Activated naive CD8-positive, alpha-beta T cell treated with anti-CD3 and anti-CD28 coated beads, Interleukin-2, amount 10 ng/mL, durations not matched to agents 7 days and 5 days (primary cell): ENCODE measurements around the gene TBX21. TPM values are rescaled to one million over a fixed set of nuclear protein-coding genes. Genes with fewer than 3 reads are reported as not detected.
A peak's percentile ranks its signal among the peaks of the same experiment; 100 is the strongest.

ENCODE experiments used
- ATAC-seq: fragments of 150-1000 bp; cut with Tn5 transposase; one replicate; pipeline ENCODE4 v1.10.0; 2021; ENCODE audit warnings: low read depth, moderate library complexity
- POLR2A ChIA-PET: fragments of 350-600 bp; sonication (Branson Sonifier 250); formaldehyde crosslinking; loops from one replicate; lab custom pipeline; 2021; ENCODE audit warnings: antibody characterized with exemption; lab: Charles Lee
- DNase-seq: peaks from one replicate; pipeline ENCODE4 v3.0.0; 2021
- H3K27ac Mint-ChIP-seq: one replicate; pipeline ENCODE4 v1.8.0; 2022; ENCODE audit warnings: mild to moderate bottlenecking, mixed read lengths
- H3K27me3 Mint-ChIP-seq: one replicate; pipeline ENCODE4 v1.8.0; 2022; ENCODE audit warnings: mild to moderate bottlenecking, moderate library complexity, mixed read lengths
- H3K36me3 Mint-ChIP-seq: one replicate; pipeline ENCODE4 v1.8.0; 2021; ENCODE audit warnings: mild to moderate bottlenecking, mixed read lengths
- H3K4me1 Mint-ChIP-seq: one replicate; pipeline ENCODE4 v1.8.0; 2021; ENCODE audit warnings: mixed read lengths
- H3K4me3 Mint-ChIP-seq: one replicate; pipeline ENCODE4 v1.8.0; 2022; ENCODE audit warnings: mild to moderate bottlenecking, moderate library complexity, mixed read lengths
- H3K9me3 Mint-ChIP-seq: one replicate; pipeline ENCODE4 v1.8.0; 2021; ENCODE audit warnings: mixed read lengths
- total RNA-seq, 2 experiments: library from RNA; stranded (reverse); gene quantifications; one replicate each; pipeline ENCODE4 v1.2.3, GENCODE V29; 2021

Gene TBX21
- total RNA-seq, 2 experiments from 2014 or later, result 20.7 to 22.8 TPM

DNA sequence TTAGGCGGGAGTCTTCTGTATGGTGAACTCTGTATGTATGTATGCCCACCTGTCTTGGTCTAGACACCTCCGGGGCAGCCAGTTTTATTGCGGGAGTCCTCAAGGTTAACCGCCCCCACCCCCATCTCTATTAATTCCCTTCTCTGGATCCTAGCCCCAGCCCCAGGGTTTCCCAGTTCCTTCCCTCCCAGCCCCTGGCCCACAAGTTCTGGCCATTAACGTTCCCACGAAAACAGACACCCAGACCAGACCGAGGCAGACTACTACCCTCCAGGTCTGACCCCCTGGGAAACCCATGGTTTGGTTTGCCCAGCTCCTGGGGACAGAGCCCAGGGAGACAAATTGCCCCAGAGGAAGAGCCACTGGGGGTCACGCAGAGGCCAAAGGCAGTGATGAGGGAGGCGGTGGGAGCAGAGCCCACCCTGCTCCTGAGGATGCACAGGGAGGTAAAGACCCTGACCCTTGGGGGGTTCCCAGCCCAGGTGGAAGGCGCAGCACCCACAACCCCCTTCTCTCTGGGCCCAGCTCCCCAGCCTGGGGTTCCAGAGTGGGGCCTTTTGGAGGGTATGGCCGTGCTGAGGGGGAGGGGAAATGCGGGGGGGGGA lies 30.5 kb upstream of the TBX21 start:
- peak overlapping the region; percentile 81 for H3K27ac Mint-ChIP-seq
- H3K4me1 Mint-ChIP-seq, result peaks cover 68% of the 10 kb centered on the region
- peak overlapping the region; percentile 38 for H3K4me3 Mint-ChIP-seq
- peak; percentile 36 for DNase-seq
- POLR2A ChIA-PET, result interaction anchor here (1.0 to 2.8 kb wide), 4 partner anchors 16 to 33 kb away, joined by 3 to 30 read pairs (median 16); partner anchors contain the start of gene TBX21
- no peaks in the 10 kb centered on the region for H3K9me3 Mint-ChIP-seq
- no peaks in the 10 kb centered on the region for H3K27me3 Mint-ChIP-seq
- H3K36me3 Mint-ChIP-seq, result no peaks in the 10 kb centered on the region
- ATAC-seq, result no peak

DNA sequence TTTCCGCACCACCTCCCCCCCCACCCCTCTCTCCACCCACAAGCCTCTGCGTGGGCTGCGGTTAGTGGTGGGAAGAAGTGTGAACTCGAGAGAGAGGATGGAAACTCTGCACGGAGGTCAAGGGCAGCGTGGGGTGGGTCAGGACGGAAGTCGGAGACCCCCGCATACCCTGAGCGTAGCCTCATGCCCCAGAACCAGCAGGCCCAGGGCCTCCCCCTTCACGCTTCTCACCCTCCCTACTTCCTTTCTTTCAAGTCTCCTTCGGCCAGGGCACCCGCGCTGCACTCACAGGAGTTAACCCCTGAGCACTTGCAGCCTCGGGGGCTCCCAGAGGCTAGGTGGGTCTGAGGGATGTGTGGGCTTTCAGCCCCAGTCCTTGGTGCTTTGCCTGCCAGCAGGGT lies 29.8 kb upstream of the TBX21 start:
- peaks cover 70% of the 10 kb centered on the region for H3K4me1 Mint-ChIP-seq
- H3K4me3 Mint-ChIP-seq, result peak overlapping the region; percentile 72
- DNase-seq, result peak; percentile 74
- peak overlapping the region; percentile 82 for H3K27ac Mint-ChIP-seq
- ATAC-seq, result peak; percentile 33
- H3K27me3 Mint-ChIP-seq, result no peaks in the 10 kb centered on the region
- H3K9me3 Mint-ChIP-seq, result no peaks in the 10 kb centered on the region
- POLR2A ChIA-PET, result interaction anchor here (1.0 to 2.8 kb wide), 3 partner anchors 18 to 32 kb away, joined by 3 to 8 read pairs (median 4); no protein-coding TSS in a partner anchor
- H3K36me3 Mint-ChIP-seq, result no peaks in the 10 kb centered on the region

DNA sequence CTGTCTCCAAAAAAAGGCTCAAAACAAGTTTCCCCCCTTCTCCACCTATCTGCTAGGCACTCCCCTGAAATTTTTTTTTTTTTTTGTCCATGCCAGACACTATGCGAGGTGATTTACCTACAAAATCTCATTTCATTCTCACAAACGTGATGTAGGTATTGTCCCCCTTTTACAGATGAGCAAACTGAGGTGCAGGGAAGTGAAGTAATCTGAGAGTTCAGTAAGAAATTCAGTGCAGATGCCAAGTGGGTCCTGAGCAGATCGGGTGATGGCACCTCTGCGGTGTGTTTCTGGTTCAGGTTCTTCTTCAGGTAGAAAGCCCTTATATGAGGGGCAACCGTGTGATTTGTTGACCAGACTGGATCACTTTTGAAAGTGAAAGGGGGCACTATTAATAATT lies 29.4 kb upstream of the TBX21 start:
- no peak for DNase-seq
- Mint-ChIP-seq H3K27me3 (no peaks in the 10 kb centered on the region), H3K27ac (peak overlapping the region; percentile 82), H3K9me3 (no peaks in the 10 kb centered on the region), H3K36me3 (no peaks in the 10 kb centered on the region), H3K4me3 (peak overlapping the region; percentile 72), H3K4me1 (peaks cover 70% of the 10 kb centered on the region)
- no peak for ATAC-seq
- POLR2A ChIA-PET, result interaction anchor here (1.1 to 2.8 kb wide), 4 partner anchors 15 to 29 kb away, joined by 3 to 19 read pairs (median 4); partner anchors contain the start of gene TBX21

DNA sequence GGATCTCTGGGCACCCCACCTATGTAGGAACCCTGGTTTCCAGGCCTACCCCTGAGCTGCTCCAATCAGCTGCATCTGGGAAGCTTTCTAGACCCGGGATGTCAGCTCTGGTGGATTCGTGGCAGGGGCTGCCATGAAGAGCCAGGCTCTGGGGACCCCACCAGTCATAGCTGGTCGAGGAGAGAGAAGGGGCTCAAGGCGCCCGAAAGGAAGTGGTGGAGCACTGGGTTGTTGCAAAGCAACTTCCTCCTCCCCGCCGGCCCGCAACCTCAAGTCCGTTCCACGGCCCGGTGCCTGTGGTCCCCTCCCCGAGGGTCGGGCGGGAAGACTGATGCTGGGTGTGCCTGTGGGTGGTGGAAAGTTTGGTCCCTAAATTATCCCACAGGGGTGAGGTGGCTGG lies 28.9 kb upstream of the TBX21 start:
- peaks cover 67% of the 10 kb centered on the region for H3K4me1 Mint-ChIP-seq
- ATAC-seq (no peak), DNase-seq (peak; percentile 63)
- H3K27ac Mint-ChIP-seq, result peak overlapping the region; percentile 82
- no peaks in the 10 kb centered on the region for H3K27me3 Mint-ChIP-seq
- no peaks in the 10 kb centered on the region for H3K36me3 Mint-ChIP-seq
- no peaks in the 10 kb centered on the region for H3K9me3 Mint-ChIP-seq
- peak overlapping the region; percentile 72 for H3K4me3 Mint-ChIP-seq
- POLR2A ChIA-PET, result interaction anchor here (0.6 to 2.8 kb wide), 6 partner anchors 10 to 48 kb away, joined by 3 to 19 read pairs (median 4); partner anchors contain the start of gene TBX21

DNA sequence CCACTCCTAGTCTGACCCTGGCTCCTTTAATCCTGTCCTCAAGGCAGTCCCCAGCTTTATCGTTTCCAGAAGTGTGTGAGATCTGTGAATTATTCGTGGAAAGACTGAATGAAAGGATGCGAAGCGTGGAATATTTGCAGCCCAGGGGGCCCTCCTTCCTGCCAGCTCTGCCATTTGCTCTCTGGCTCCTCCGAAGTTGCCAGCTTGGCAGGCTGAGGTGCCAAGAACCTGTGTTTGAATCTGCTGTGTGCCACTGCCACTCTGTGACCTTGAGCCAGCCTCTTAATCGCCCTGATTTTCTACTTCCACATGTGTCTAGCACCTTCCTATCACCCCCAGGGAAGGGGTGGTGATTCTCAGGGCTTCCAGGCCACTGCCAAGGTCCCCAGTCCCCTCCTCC lies 28.3 kb upstream of the TBX21 start:
- ATAC-seq (no peak), DNase-seq (peak; percentile 35)
- H3K4me3 Mint-ChIP-seq, result peak overlapping the region; percentile 64
- no peaks in the 10 kb centered on the region for H3K27me3 Mint-ChIP-seq
- H3K36me3 Mint-ChIP-seq, result no peaks in the 10 kb centered on the region
- no peaks in the 10 kb centered on the region for H3K9me3 Mint-ChIP-seq
- peaks cover 64% of the 10 kb centered on the region for H3K4me1 Mint-ChIP-seq
- peak overlapping the region; percentile 82 for H3K27ac Mint-ChIP-seq
- POLR2A ChIA-PET, result interaction anchor here (0.6 to 2.8 kb wide), 5 partner anchors 10 to 47 kb away, joined by 3 to 19 read pairs (median 3); partner anchors contain the start of gene TBX21

DNA sequence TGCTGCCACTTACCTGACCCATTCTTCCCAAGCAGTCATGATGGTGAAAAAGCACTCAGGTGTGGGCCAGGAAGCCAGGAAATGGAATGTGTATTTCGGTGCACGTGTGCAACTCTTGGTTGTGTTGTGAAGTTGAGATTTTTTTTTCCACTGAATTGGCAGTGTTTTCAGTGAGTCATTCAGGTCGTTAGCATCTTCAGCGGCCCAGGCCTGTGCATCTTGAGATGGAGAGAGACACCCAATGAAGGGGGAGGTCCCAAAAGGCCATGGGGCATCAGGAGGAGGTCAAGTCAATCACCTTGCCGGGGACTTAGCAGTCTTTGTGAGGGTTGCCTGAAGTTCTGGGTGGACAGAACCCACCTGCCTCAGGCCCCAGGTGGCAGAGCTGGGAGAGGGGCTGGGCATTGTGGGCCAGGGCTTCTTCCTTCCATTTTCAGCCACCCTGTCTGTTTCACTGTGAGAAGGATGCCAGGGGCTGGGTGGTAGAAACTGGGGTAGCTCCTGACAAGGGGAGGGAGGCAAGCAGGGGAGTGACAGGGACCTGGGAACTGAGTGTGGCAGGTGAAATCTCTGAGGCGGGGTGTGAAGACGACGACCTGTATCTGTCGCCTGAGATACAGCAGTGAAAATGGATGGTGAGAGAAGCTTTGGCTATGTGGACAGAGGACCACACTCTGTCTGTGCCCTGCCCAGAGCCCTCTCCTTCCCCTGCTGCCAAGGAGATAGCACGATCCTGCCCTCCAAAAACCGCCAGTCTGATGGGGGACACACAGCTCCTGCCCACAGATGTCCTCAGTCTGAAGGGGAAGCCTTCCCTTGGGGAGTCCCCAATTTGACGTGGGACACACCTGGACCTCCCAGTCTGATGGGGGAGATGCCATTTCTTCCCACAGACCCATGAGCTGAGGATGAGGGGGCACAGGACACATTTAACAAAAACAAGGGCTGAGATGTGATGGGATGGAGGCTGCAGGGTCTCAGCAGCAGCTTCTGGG lies 27.2 kb upstream of the TBX21 start:
- peak overlapping the region; percentile 82 for H3K27ac Mint-ChIP-seq
- H3K36me3 Mint-ChIP-seq, result no peaks in the 10 kb centered on the region
- no peaks in the 10 kb centered on the region for H3K9me3 Mint-ChIP-seq
- peak overlapping the region; percentile 64 for H3K4me3 Mint-ChIP-seq
- peaks cover 61% of the 10 kb centered on the region for H3K4me1 Mint-ChIP-seq
- POLR2A ChIA-PET, result interaction anchor here (0.6 to 3.4 kb wide), 9 partner anchors 11 to 1495 kb away, joined by 3 to 27 read pairs (median 8); partner anchors contain the start of genes KPNB1 and TBX21
- H3K27me3 Mint-ChIP-seq, result no peaks in the 10 kb centered on the region
- peak; percentile 11 for ATAC-seq
- DNase-seq, result no peak

DNA sequence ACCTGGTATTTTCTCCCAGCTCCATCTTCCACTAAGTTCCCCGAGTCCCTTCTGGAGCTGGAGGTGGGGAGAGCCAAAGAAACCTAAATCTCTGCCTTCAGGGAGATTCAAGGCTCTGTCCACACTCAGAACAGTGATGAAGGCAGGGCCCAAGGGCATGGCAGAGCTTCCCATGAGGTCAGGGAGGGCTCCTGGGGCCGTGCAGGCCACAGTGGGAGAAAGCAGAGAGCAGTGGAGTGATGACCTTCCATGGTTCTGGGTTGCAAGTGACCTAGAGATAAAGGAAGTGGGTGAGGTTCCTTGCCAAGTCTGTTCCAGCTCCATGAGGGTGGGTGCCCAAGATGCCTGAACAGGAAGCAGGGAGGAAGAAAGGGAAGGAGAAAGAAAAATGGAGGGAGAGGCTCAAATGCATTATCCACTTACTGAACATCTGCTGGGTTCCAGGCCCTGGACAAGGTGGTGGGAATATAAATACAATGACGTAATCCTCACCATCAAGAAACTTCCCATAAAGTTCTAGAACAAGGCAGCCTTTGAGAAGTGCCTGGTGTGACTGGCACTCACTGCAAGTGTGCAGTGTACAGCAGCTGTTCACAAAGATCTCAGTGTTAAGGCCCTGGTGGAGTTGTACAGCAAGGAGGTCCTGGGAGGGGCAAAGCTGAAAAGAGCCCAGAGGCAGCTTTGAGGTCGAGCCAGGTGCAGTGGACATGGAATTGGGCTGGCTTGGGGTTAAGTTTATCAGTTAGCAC lies 25.8 kb upstream of the TBX21 start:
- H3K9me3 Mint-ChIP-seq, result no peaks in the 10 kb centered on the region

DNA sequence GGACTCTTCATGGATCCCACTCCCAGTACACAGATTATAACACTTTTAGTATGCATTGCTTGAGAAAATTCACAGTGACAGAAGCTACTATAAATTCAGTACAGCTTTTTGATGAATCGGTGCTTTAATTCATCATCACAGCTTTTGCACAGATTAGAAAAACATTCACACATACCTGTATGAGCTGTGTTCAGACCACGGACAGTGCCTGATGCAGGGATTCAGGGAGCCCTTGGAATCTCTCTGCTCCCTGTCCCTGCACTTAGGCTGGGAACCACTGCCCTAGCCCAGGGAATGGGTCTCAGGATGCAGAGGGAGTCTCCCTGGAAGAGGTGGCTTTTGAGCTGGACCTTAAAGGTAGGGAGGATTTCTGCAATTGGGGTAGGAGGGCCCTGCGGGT lies 25.2 kb upstream of the TBX21 start:
- POLR2A ChIA-PET, result interaction anchor here (1.1 to 3.4 kb wide), 7 partner anchors 9 to 82 kb away, joined by 3 to 27 read pairs (median 9); partner anchors contain the start of gene TBX21
- ATAC-seq (no peak), DNase-seq (no peak)
- Mint-ChIP-seq H3K9me3 (no peaks in the 10 kb centered on the region), H3K4me1 (peaks cover 54% of the 10 kb centered on the region), H3K27ac (no peak overlapping the region), H3K27me3 (no peaks in the 10 kb centered on the region), H3K36me3 (no peaks in the 10 kb centered on the region), H3K4me3 (no peak overlapping the region)

More for the DNA sequence above, 25.8 kb upstream of the TBX21 start:
- ATAC-seq, result no peak
- H3K27me3 Mint-ChIP-seq, result no peaks in the 10 kb centered on the region
- H3K36me3 Mint-ChIP-seq, result no peaks in the 10 kb centered on the region
- peak overlapping the region; percentile 64 for H3K4me3 Mint-ChIP-seq
- POLR2A ChIA-PET, result interaction anchor here (1.1 to 3.4 kb wide), 9 partner anchors 9 to 83 kb away, joined by 3 to 27 read pairs (median 8); partner anchors contain the start of gene TBX21
- H3K27ac Mint-ChIP-seq, result peak overlapping the region; percentile 82
- H3K4me1 Mint-ChIP-seq, result peaks cover 56% of the 10 kb centered on the region
- DNase-seq, result no peak

DNA sequence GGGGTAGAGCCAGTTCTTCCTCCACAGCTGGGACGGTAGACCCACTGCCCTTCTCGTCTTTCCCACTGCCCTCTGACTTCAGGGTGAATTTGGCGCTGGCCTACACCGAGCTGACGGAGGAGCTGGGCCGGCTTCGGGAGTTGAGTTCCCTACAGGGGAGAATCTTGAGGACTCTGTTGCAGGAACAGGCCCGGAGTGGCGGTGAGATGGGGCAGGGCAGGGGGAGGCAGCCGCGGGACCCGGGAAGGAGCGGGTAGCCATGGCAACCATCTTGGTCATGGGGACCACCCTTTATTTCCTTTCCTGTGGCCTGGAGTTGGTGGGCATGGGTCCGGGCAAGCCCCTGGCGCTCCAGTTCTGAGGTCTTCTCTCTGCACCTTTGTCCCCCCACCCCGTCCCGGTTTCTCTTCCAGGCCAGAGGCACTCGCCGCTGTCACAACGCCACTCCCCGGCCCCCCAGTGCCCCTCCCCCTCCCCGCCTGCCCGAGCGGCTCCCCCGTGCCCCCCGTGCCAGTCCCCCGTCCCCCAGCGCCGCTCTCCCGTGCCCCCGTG lies 24.6 kb upstream of the TBX21 start:
- Mint-ChIP-seq H3K36me3 (no peaks in the 10 kb centered on the region), H3K27me3 (no peaks in the 10 kb centered on the region), H3K9me3 (no peaks in the 10 kb centered on the region), H3K4me1 (peaks cover 52% of the 10 kb centered on the region), H3K4me3 (no peak overlapping the region), H3K27ac (no peak overlapping the region)
- ATAC-seq (no peak), DNase-seq (no peak)
- POLR2A ChIA-PET, result interaction anchor here (1.1 to 3.4 kb wide), 6 partner anchors 10 to 82 kb away, joined by 3 to 27 read pairs (median 8); partner anchors contain the start of gene TBX21

DNA sequence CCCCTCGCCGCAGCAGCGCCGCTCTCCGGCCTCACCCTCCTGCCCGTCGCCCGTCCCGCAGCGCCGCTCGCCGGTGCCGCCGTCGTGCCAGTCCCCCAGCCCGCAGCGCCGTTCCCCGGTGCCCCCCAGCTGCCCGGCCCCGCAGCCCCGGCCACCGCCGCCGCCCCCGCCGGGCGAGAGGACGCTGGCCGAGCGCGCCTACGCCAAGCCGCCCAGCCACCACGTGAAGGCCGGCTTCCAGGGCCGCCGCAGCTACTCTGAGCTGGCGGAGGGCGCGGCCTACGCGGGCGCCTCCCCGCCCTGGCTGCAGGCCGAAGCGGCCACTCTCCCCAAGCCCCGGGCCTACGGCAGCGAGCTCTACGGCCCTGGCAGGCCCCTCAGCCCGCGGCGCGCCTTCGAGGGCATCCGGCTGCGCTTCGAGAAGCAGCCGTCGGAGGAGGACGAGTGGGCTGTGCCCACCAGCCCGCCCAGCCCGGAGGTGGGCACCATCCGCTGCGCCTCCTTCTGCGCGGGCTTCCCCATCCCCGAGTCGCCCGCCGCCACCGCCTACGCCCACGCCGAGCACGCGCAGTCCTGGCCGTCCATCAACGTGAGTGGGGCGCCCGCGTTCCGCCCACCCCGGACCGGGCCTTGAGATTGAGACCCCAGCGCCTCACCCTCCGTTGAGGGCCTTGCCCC lies 24.0 kb upstream of the TBX21 start:
- Mint-ChIP-seq H3K4me3 (no peak overlapping the region), H3K27me3 (no peaks in the 10 kb centered on the region), H3K4me1 (peaks cover 49% of the 10 kb centered on the region), H3K27ac (no peak overlapping the region), H3K9me3 (no peaks in the 10 kb centered on the region), H3K36me3 (no peaks in the 10 kb centered on the region)
- no peak for ATAC-seq
- POLR2A ChIA-PET, result interaction anchor here (3.1 to 3.4 kb wide), 2 partner anchors 10 to 12 kb away, joined by 9 to 27 read pairs; no protein-coding TSS in a partner anchor
- DNase-seq, result no peak

DNA sequence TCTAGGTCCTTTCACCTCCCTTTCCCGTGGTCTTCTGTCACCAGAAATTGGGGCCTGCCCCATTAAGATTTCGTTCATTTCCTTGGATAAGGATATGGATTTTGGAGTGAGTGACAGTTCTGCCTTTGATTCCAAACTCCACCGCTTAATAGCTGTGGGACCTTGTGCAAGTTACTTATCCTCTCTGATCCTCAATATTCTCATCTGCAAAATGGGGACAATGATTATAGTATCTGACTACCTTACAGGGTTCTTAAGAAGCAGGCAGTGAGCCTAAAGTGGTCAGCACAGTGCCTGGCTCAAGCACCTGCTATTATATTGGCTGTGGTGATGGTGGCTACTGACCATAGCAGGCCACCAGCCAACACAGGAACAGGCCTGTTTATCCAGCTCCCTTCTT lies 23.4 kb upstream of the TBX21 start:
- POLR2A ChIA-PET, result no interaction called here
- DNase-seq, result no peak
- Mint-ChIP-seq H3K27ac (no peak overlapping the region), H3K4me3 (no peak overlapping the region), H3K27me3 (no peaks in the 10 kb centered on the region), H3K9me3 (no peaks in the 10 kb centered on the region), H3K4me1 (peaks cover 49% of the 10 kb centered on the region), H3K36me3 (no peaks in the 10 kb centered on the region)
- no peak for ATAC-seq
